OCI-LY1 (cell line): ENCODE measurements around the gene FBXO28.
A peak's percentile ranks its signal among the peaks of the same experiment; 100 is the strongest.

Source experiments
- H2AFZ ChIP-seq: fragments of 200-600 bp; sonication (generic), shearing (Covaris generic); 2 replicates; pipeline ENCODE4 v1.6.0; 2014; ENCODE audit warnings: antibody characterized with exemption, mild to moderate bottlenecking, low read length
- H3F3A ChIP-seq: fragments of 200-600 bp; sonication (generic), shearing (Covaris generic); 2 replicates; pipeline ENCODE4 v1.6.0; 2014; ENCODE audit warnings: mild to moderate bottlenecking, antibody characterized with exemption, low read length, moderate library complexity; ENCODE audit not compliant: insufficient read depth
- H3K27ac ChIP-seq: fragments of 200-600 bp; sonication (generic); 2 replicates; pipeline ENCODE4 v1.5.1; 2014; ENCODE audit warnings: low read length, mixed run types, mild to moderate bottlenecking, low read depth; ENCODE audit not compliant: poor library complexity, severe bottlenecking
- H3K27me3 ChIP-seq: fragments of 200-600 bp; sonication (generic); 2 replicates; pipeline ENCODE4 v1.6.0; 2014; ENCODE audit warnings: antibody characterized with exemption, mild to moderate bottlenecking, low read length, moderate library complexity; ENCODE audit not compliant: insufficient read depth
- H3K36me3 ChIP-seq: fragments of 200-600 bp; sonication (generic); 2 replicates; pipeline ENCODE4 v1.6.1; 2014; ENCODE audit warnings: mild to moderate bottlenecking, antibody characterized with exemption, low read length, moderate library complexity, mixed read lengths; ENCODE audit not compliant: insufficient read depth
- H3K4me1 ChIP-seq: fragments of 200-600 bp; sonication (generic); 2 replicates; pipeline ENCODE4 v1.5.1; 2014; ENCODE audit warnings: mild to moderate bottlenecking, low read length, moderate library complexity; ENCODE audit not compliant: insufficient read depth, severe bottlenecking
- H3K4me2 ChIP-seq: fragments of 200-600 bp; sonication (generic), shearing (Covaris generic); 2 replicates; pipeline ENCODE4 v1.6.1; 2014; ENCODE audit warnings: low read length
- H3K4me3 ChIP-seq: fragments of 200-600 bp; sonication (generic); 2 replicates; pipeline ENCODE4 v1.5.1; 2014; ENCODE audit warnings: low read length, low read depth, mild to moderate bottlenecking, mixed read lengths; ENCODE audit not compliant: poor library complexity, severe bottlenecking
- H3K79me2 ChIP-seq: fragments of 200-600 bp; shearing (Covaris generic); 2 replicates; pipeline ENCODE4 v1.6.1; 2016; ENCODE audit warnings: mixed run types, low read length, mixed read lengths; ENCODE audit not compliant: insufficient read depth
- H3K9ac ChIP-seq: fragments of 200-600 bp; sonication (generic), shearing (Covaris generic); 2 replicates; pipeline ENCODE4 v1.6.1; 2014; ENCODE audit warnings: mild to moderate bottlenecking, low read length, mixed read lengths
- H3K9me2 ChIP-seq: fragments of 200-600 bp; sonication (generic), shearing (Covaris generic); 2 replicates; pipeline ENCODE4 v1.6.1; 2014; ENCODE audit warnings: low read depth, mild to moderate bottlenecking, low read length, mixed read lengths
- H3K9me3 ChIP-seq: fragments of 200-600 bp; shearing (Covaris generic); 2 replicates; pipeline ENCODE4 v1.6.1; 2014; ENCODE audit warnings: low read length, mixed read lengths
- H4K20me1 ChIP-seq: fragments of 200-600 bp; sonication (generic), shearing (Covaris generic); 2 replicates; pipeline ENCODE4 v1.6.0; 2016; ENCODE audit warnings: mild to moderate bottlenecking, low read length; ENCODE audit not compliant: insufficient read depth
- EZH2 ChIP-seq: fragments of 200-600 bp; sonication (generic), shearing (Covaris generic); IDR thresholded peaks from 2 replicates; pipeline ENCODE4 v1.8.0; 2017; ENCODE audit warnings: borderline replicate concordance, mixed run types, mild to moderate bottlenecking, antibody characterized with exemption, low read length, moderate library complexity, mixed read lengths
- TF ChIP-seq, protein P1 (sequence below): fragments of 200-600 bp; sonication (generic), shearing (Covaris generic); IDR thresholded peaks from 2 replicates; pipeline ENCODE4 v1.5.1; 2017; ENCODE audit warnings: mild to moderate bottlenecking, antibody characterized with exemption, low read length, moderate library complexity, mixed read lengths

The FBXO28 gene

GRCh38 chr1:224170343-224170742 is 56.4 kb downstream of the FBXO28 start:
- Histone ChIP-seq H3F3A (no peaks in the 10 kb centered on the region), H3K4me2 (no peak overlapping the region), H2AFZ (no peak overlapping the region), H3K27ac (no peak overlapping the region), H3K36me3 (no peaks in the 10 kb centered on the region), H3K9ac (no peak overlapping the region), H3K4me1 (peaks cover 4% of the 10 kb centered on the region), H3K79me2 (no peaks in the 10 kb centered on the region), H3K9me3 (no peaks in the 10 kb centered on the region), H3K27me3 (peaks cover 8% of the 10 kb centered on the region; the same call in 1 of the 2 replicates), H3K9me2 (no peaks in the 10 kb centered on the region), H4K20me1 (no peaks in the 10 kb centered on the region), H3K4me3 (no peak overlapping the region)
- TF ChIP-seq, protein P1, sequence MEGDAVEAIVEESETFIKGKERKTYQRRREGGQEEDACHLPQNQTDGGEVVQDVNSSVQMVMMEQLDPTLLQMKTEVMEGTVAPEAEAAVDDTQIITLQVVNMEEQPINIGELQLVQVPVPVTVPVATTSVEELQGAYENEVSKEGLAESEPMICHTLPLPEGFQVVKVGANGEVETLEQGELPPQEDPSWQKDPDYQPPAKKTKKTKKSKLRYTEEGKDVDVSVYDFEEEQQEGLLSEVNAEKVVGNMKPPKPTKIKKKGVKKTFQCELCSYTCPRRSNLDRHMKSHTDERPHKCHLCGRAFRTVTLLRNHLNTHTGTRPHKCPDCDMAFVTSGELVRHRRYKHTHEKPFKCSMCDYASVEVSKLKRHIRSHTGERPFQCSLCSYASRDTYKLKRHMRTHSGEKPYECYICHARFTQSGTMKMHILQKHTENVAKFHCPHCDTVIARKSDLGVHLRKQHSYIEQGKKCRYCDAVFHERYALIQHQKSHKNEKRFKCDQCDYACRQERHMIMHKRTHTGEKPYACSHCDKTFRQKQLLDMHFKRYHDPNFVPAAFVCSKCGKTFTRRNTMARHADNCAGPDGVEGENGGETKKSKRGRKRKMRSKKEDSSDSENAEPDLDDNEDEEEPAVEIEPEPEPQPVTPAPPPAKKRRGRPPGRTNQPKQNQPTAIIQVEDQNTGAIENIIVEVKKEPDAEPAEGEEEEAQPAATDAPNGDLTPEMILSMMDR = no peak
- no peak for TF ChIP-seq EZH2

- no peak for TF ChIP-seq EZH2
- TF ChIP-seq, protein P1 = peak; percentile 30; the same call in 1 of the 2 replicates
- no peaks in the 10 kb centered on the region for H4K20me1 ChIP-seq
- H3K9me2 ChIP-seq = no peaks in the 10 kb centered on the region
- no peak overlapping the region for H3K27ac ChIP-seq
- H3K4me2 ChIP-seq = no peak overlapping the region
- no peaks in the 10 kb centered on the region for H3K9me3 ChIP-seq
- H3F3A ChIP-seq = no peaks in the 10 kb centered on the region
- no peak overlapping the region for H3K4me3 ChIP-seq
- H3K27me3 ChIP-seq = peaks cover 8% of the 10 kb centered on the region; the same call in 1 of the 2 replicates
- no peaks in the 10 kb centered on the region for H3K79me2 ChIP-seq
- H3K4me1 ChIP-seq = peaks cover 4% of the 10 kb centered on the region
- no peak overlapping the region for H2AFZ ChIP-seq
- no peaks in the 10 kb centered on the region for H3K36me3 ChIP-seq
- no peak overlapping the region for H3K9ac ChIP-seq
These were observed 57.0 kb downstream of the FBXO28 start for GRCh38 chr1:224170748-224171478.

DNA sequence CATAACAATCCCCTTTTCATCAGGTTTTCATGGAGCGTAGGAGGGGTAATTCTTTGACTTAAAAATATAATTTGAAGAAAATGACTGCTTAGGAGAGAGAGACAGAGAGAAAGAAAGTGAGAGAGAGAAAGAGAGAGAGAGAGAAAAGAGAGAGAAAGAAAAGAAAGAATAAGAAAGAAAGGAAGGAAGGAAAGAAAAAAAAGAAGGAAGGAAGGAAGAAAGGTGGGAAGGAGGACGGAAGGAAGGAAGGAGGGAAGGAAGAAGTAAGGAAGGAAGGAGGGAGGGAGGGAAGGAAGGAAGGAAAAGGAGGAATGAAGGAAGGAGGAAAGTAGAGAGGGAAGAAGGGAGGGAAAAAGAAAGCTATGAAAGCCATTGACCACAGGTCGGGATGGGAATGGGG is 58.3 kb downstream of the FBXO28 start:
- Histone ChIP-seq H3K36me3 (no peaks in the 10 kb centered on the region), H2AFZ (no peak overlapping the region), H3K4me2 (no peak overlapping the region), H3K4me1 (peaks cover 4% of the 10 kb centered on the region), H3K9me2 (no peaks in the 10 kb centered on the region), H3F3A (no peaks in the 10 kb centered on the region), H3K79me2 (no peaks in the 10 kb centered on the region), H3K27me3 (peaks cover 8% of the 10 kb centered on the region; the same call in 1 of the 2 replicates), H3K4me3 (no peak overlapping the region), H3K27ac (no peak overlapping the region), H4K20me1 (no peaks in the 10 kb centered on the region), H3K9ac (no peak overlapping the region), H3K9me3 (no peaks in the 10 kb centered on the region)
- no peak for TF ChIP-seq EZH2
- TF ChIP-seq, protein P1 = no peak
